H1 (cell line): Measurements from ENCODE around the gene CCDC148. TPM values are rescaled to one million over a fixed set of nuclear protein-coding genes. Genes with fewer than 3 reads are reported as not detected.

Experiments used
- ASH2L ChIP-seq: fragments of 200-600, 300-600 bp; sonication (generic); IDR thresholded peaks from one replicate; pipeline ENCODE4 v1.7.1; 2017; ENCODE audit warnings: low read length
- polyA plus RNA-seq, 7 experiments: library from polyadenylated mRNA; depleted of rRNA in 3 of 7; stranded (reverse) in 5 of 7; unstranded in 2 of 7; fragments of >200 nt in 5 of 7; fragments of 200-250 nt in 2 of 7; gene quantifications; 1 replicate in 5 of 7; 2 replicates in 1 of 7; 4 replicates in 1 of 7; pipeline versions ENCODE4 v1.2.1 to v1.2.3, GENCODE V29; 2011 to 2013; ENCODE audit warnings: missing spikeins in 2 of 7, mixed read lengths in 2 of 7
- total RNA-seq: library from RNA; stranded (reverse); fragmentation: NEBNext Ultra II Directional; extraction: Animal tissue kit (Norgen Biotek cat#: 25700); gene quantifications from 2 replicates; pipeline ENCODE4 v1.2.1, GENCODE V29; 2021

Gene CCDC148
- total and polyA plus RNA-seq, 2 of the 8 experiments (the other 6 are each of a cell fraction or from before 2014, with no cell fraction given), result 0.45 to 1.3 TPM

- TF ChIP-seq ASH2L, result no peak
Measured at GRCh38 chr2:158359846-158360245, 96.7 kb downstream of the CCDC148 start (continued).
